GM19025 (cell line): ENCODE data around the gene CACNA1A.
"Not testable (repeated sequence)": the region's sequence is repeated elsewhere in the genome, so short reads cannot be mapped to it uniquely, and the experiment has no call there.

Experiments
- ATAC-seq: cut with Tn5 transposase; IDR thresholded peaks from one replicate; pipeline ENCODE4 v1.9.1; 2021; ENCODE audit warnings: mild to moderate bottlenecking, low read depth, moderate library complexity; ENCODE audit not compliant: unreplicated experiment

CACNA1A gene

DNA sequence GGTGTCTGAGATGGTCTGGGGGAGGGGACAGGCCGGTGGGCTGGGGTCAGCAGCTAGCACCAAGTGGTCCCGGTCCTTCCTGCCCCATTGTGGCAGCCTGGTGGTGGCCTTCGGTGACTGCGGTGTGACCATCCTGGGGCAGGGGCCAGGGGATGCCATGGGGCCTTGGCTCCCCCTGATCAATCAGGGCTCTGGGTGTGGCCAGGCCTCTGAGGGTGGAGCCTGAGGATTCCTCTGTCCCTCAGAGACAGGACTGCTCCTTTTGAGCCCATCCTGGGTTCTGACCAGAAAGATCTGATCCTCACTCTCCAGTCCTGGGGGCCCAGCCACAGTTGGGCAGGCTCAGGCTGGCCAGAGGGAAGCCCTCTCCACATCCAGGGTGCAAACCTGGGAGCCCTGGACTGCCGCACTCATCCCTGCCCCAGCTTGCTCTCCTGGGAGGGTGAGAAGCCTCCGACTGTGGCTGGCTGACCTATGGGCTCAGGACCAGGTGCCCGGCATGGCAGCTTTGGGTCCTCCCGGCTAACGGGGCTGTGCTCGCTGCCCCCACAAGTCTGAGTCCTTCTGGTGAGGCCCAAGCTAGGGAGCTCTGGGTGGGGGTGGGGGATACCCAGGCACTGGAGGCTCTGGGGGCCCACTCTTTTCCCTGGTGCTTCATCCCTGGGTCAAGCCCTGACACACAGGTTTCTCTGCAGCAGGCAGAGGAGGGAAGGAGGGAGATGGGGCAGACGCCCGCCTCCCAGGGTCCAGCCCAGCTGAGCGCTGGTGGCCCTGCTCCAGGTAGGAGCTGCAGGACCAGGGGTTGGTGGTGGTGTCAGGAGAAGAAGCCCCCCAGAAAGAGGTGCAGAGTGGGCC is 296.6 kb downstream of the CACNA1A start:
- no peak for ATAC-seq

DNA sequence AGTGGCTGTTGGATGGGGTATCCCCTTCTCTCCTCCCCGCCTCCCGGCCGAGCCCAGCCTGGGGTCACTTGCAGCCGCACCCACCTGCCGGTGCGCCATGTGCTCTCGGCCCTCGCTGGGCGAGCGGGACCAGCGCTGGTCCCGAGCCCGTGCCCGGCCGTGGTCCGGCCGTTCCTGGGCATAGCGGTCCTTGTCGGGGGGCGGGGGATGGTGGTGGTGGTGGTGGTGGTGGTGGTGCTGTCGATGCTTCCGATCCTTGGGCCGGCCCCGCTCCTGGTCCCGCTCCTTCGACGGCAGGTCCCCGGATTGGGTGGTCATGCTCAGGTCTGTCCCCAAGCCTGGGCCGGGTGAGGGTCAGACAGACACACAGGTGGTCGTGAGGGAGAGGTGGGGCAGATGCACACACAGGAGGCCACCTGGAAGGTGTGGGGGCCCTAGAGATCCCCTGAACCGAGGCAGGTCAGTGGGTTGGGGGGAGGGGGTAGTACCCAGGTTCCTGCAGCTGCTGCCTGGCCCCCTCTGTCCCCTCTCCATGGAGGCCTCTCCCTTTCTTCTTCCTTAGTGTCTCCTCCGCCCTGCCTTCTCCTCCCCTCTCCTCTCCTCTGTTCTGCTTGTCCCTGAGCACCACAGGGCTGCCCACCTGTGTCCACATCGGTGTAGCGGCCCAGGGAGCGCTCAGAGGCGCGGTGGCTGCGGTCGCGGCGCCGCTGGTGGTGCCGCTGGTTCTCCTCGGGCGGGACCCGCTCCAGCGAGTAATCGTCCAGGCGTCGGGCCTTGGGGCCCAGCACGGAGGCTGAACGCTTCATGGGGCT is 297.4 kb downstream of the CACNA1A start:
- no peak for ATAC-seq

DNA sequence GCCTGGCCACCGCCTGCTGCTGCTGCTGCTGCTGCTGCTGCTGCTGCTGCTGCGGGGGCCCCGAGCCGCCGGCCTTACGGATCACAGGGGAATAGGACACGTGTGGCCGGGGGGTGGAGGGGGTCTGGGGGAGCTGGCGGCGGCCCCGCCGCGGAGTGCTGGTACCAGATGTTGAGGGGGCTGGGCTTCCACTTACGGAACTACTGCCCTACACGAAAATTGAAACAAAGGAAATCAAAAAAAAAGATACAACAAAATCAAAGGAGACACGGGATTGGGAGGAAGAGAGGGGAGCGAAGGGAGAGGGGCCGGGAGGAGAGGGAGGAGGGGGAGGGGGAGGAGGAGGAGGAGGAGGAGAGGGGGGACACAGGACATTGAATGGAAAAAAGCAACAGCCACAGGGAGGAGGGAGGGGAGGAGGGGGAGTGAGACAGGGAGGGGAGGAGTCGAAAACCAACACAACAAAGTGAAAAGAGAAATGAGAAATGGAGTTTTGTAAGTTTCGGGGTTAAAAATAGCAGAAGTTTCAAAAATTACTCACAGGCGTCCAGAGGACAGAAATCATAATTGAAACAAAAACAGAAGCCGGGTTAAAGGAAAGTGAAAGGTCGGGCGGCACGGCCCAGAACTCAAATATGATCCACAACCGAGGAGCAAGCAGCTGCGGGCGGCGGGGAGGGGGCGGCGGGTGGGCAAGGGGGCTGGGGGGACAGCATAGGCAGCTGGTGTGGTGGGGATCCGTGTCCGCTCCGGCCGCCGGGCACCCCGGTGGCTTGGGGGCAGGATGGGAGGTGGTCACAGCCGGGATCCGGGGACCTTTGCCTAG is 298.2 kb downstream of the CACNA1A start:
- no peak for ATAC-seq

DNA sequence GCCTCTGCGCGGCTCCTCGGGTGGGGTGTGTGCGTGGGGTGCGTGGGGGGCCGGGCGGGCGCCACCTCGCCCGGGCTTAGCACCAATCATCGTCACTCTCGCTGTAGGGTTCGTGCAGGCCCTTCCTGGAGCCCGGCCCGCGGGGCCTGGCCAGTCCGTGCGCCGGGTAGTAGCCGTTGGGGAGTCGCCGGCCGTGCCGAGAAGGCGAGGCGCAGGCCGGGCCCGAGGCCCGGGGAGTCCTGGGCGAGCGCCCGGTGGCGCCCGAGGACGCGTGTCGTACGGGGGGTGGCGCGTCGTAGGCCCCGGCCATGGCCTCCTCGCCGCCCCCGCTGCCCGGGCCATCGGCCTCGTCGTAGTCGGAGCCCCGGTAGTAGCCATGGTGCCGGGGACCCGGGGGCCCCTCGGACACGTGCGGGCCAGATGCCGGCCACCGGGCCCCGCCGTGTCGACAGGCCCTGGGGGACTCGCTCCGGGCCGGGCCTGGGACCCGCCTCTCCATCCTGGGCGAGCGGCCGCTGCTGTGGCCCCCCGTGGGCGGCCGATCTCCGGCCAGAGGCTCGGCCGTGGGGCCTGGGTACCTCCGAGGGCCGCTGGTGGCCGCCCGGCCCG is 298.9 kb downstream of the CACNA1A start:
- no peak for ATAC-seq

DNA sequence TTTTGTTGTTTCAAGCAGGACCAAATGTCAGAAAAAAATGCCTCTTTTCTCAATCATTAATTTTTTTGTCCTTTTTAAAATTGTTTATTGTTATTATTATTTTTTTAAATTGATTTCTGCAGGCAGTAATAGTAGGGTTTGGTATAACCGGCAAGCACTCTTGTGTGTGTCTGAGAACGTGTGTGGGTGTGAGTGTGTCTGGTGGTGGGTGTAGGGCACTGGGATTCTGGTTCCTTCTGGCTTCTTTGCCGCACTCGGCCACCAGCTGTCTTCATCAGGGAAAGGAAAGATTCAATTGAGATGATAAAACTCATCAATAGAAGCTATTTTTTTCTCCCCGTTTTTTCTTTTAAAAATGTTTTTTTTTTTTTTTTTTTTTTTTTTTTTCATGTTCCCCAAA is 299.7 kb downstream of the CACNA1A start:
- no peak for ATAC-seq

DNA sequence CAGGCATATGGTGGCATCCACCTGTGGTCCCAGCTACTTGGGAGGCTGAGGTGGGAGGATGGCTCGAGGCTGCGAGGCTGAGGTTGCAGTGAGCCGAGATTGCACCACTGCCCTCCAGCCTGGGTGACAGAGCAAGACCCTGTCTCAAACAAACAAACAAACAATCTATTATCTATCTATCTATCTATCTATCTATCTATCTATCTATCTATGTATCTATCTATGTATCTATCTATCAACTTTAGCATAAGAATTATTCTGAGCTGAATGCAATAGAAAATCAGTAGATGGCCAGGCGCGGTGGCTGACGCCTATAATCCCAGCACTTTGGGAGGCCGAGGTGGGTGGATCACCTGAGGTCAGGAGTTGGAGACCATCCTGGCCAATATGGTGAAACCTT is 304.2 kb downstream of the CACNA1A start:
- ATAC-seq = not testable (repeated sequence)

DNA sequence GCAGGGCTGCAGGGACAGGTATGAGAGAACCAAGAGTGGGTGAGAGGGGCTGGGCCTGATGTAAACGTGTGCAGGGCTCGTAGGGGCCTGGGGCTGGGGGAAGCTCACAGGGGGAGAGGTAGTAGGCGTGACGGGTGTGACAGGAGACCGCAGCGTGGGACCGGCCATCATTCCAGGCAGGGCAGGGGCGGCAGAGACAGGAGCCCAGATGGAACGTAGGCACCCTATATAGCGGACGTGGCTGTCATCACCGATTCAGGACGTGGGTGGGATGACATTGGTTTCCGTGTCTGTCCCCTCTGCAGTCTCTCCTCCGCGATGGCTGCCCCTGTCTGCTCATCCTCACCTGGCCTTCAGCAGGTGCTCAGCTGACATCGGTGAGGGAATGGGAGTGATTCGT is 307.6 kb downstream of the CACNA1A start:
- ATAC-seq = no peak

DNA sequence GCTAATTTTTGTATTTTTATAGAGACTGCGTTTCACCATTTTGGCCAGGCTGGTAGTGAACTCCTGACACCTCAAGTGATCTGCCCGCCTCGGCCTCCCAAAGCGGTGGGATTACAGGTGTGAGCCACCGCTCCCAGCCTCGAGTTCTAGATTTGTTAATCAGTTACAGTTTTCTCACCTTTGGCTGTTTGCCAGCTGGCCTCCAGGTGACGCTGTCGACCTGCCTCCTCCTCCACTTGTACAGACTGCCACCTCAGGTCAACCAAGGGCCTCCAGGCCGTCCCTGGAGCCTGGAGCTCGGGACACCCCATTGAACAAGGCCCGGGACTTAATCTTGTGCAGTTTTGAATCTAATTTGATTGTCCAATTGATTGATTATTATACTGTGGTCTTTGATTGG is 310.6 kb downstream of the CACNA1A start:
- ATAC-seq = no peak

DNA sequence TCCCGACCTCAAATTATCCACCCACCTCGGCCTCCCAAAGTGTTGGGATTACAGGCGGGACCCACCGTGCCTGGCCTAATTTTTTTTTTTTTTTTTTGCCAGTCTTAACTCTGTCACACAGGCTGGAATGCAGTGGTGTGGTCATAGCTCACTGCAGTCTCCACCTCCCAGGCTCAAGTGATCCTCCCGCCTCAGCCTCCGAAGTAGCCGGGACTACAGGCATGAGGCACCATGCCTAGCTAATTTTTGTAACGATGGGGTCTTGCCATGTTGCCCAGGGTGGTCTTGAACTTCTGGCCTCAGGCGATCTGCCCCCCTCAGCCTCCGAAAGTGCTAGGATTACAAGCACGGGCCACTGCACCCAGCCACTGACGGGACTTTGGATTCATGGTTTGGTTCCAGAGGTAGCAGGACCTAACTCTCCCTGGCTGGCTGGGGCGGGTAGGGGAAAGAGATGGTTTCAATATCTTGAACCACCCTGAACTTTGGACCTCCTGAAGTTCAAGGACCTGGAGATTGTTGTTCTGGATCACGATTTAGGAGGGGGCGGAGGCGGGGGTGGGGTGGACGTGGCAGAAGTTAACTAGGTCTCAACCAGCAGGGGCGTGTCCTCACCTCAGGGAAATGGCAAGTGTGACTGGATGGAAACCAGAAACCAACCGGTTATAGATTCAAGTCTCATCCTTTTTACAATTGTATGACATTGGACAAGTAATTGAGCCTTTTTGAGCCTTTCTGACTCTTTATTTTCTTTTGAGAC is 315.3 kb downstream of the CACNA1A start:
- ATAC-seq = no peak

DNA sequence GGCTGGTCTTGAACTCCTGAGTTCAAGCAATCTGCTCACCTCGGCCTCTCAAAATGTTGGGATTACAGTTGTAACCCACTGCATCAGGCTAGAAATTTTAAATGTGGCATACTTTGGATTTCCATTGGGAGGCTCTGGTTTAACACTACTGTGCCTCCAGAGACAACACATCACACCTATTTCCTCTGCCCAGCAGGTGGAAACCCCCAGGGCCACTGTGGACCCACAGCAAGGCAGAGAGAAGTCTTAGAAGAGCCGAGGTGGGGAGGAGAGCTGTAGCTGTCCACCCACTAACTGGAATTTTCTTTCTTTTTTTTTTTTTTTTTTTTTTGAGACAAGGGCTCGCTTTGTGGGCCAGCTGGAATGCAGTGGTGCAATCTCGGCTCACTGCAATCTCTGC is 316.7 kb downstream of the CACNA1A start:
- no peak for ATAC-seq

DNA sequence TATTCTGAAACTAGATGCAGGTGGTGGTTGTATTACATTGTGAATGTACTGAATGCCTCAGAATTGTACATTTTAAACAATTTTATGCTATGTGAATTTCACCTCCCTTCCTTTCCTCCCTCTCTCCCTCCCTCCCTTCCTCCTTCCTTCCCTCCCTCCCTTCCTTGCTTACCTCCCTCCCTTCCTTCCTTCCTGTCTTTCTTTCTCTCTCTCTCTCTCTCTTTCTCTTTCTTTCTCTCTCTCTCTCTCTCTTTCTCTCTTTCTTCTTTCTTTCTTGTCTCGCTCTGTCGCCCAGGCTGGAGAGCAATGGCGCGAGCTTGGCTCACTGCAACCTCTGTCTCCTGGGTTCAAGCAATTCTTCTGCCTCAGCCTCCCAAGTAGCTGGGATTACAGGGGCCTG is 318.9 kb downstream of the CACNA1A start:
- no peak for ATAC-seq

DNA sequence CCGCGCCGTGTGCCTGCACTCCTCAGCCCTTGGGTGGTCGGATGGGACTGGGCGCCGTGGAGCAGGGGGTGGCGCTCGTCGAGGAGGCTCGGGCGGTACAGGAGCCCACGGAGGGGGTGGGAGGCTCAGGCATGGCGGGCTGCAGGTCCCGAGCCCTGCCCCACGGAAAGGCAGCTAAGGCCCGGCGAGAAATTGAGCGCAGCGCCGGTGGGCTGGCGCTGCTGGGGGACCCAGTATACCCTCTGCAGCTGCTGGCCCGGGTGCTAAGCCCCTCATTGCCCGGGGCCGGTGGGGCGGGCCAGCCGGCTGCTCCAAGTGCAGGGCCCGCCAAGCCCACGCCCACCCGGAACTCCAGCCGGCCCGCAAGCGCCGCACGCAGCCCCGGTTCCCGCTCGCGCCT is 319.6 kb downstream of the CACNA1A start:
- ATAC-seq = not testable (repeated sequence)

DNA sequence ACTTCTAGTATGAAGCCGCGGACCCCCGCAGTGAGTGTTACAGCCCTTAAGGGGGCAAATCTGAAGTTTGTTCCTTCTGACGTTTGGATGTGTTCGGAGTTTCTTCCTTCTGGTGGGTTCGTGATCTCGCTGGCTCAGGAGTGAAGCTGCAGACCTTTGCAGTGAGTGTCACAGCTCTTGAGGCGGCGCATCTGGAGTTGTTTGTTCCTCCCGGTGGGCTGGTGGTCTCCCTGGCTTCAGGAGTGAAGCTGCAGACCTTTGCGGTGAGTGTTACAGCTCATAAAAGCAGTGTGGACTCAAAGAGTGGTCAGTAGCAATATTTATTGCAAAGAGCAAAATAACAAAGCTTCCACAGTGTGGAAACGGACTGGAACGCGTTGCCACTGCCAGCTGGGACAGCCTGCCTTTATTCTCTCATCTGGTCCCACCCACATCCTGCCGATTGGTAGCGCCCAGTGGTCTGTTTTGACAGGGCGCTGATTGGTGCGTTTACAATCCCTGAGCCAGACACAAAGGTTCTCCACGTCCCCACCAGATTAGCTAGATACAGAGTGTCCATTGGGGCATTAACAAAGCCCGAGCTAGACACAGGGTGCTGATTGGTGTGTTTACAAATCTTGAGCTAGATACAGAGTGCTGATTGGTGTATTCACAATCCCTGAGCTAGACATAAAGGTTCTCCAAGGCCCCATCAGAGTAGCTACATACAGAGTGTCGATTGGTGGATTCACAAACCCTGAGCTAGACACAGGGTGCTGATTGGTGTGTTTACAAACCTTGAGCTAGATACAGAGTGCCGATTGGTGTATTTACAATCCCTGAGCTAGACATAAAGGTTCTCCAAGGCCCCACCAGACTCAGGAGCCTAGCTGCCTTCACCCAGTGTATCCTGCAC is 320.3 kb downstream of the CACNA1A start:
- not testable (repeated sequence) for ATAC-seq

DNA sequence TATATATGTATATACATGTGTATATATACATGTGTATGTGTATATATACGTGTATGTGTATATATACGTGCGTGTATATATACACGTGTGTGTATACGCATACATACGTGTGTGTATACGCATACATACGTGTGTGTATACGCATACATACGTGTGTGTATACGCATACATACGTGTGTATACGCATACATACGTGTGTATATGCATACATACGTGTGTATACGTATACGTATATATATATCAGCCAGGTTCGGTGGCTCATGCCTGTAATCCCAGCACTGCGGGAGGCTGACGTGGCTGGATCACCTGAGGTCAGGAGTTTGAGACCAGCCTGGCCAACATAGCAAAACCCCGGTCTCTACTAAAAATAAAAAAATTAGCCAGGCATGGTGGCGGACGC is 321.4 kb downstream of the CACNA1A start:
- not testable (repeated sequence) for ATAC-seq

DNA sequence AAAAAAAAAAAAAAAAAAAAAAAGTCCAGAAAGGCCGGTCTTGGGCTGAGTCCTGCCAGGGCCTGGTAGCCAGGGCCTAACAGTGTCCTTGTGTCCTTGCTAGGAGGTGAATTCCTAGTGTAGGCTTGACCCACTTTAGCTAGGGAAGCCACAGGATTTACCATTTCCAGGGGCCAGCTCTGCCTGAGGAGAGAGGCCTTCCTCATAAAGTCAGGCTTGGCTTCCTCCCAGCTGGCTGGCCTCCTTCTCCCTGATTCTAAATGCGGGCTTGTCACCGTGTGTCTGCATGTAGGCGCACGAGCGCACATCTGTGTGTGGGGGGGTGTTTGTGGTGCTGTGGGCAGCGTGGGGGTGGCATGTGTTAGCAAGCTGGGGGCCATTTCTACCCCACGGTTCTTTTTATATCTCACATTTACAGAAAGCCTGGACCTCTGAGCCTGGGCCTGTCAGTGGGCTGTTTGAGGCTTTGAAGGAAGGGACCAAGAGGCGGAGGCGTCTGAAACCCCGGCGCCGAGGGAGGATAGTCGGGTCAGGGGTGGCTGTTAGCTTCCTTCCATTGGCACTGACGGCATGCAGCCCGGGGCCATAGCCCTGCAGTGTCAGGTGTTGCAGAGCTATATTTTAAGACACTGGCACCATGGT is 324.4 kb downstream of the CACNA1A start:
- ATAC-seq = no peak

DNA sequence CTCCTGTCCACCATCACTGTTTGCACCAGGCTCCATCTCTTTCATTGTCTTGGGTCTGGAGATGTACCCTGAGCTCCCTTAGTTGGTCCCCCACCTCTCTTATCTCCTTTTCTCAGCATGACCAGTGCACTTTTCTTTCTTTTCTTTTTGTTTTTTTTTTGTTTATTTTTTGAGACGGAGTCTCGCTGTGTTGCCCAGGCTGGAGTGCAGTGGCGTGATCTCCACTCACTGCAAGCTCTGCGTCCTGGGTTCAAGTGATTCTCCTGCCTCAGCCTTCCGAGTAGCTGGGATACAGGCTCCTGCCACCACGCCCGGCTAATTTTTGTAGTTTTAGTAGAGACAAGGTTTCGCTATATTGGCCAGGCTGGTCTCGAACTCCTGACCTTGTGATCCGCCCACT is 328.0 kb downstream of the CACNA1A start:
- ATAC-seq = not testable (repeated sequence)

DNA sequence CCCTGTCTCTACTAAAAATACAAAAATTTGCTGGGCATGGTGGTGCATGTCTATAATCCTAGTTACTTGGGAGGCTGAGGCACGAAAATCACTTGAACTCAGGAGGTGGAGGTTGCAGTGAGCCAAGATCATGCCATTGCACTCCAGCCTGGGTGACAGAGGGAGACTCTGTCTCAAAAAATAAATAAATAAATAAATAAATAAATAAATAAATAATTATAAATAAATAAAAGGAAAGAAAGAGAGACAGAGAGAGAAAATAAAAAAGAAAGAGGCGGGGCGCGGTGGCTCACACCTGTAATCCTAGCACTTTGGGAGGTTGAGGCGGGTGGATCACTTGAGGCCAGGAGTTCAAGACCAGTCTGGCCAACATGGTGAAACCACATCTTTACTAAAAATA is 328.7 kb downstream of the CACNA1A start:
- not testable (repeated sequence) for ATAC-seq

DNA sequence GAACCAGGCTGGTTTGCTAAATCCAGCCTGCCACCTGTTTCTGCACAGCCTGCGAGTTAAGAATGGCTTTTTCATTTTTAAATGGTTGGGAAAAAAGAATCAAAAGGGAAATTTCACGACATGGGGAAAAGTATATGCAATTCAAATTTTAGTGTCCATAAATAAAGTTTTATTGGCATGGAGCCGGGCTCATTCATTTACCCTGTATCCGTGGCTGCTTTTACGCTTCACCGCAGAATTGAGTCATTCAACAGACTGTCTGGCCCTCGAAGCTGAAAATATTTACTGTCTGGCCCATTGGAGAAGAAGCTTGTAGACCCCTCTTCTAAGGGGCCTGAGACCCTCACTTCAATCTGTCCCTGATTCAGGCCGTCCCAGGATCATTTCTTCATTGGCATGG is 329.9 kb downstream of the CACNA1A start:
- ATAC-seq = no peak
